Astrocyte of the hippocampus (primary cell): ENCODE measurements around the gene MEX3A.
"Not testable (repeated sequence)": the region's sequence is repeated elsewhere in the genome, so short reads cannot be mapped to it uniquely, and the experiment has no call there.

ENCODE experiments used
- DNase-seq: peaks from one replicate; pipeline ENCODE4 v3.0.0; 2011; ENCODE audit warnings: low read depth, low spot score

The MEX3A gene

DNA sequence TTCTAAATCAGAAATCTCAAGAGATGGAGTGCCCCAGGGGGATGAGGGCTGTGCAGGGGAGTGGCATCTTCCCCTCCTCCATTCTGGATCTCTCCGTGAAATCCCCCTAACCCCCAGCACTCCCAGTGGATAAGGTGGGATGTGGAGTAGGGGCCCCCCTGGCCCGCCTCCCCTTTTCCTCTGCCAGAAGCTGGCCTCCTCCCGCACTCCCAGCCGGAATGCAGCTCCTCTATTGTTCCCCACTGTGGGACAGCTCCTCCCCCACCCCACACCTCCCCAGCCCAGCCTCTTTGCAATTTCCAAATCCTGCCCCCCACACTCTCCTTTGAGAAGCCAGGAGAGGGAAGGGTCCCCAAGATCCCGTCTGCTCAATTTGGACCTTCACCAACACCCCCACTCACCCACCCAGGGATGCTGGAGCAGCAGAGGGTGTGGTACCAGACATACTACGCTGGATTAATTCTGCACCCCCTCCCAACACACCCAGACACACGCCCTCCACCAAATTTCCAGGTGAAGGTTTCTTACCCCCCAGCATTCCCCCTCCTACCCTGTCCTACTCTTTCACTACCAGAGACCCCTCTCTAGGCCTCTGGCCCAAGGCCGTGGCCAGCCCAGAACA lies 1.9 kb downstream of the MEX3A start:
- DNase-seq = no peak

DNA sequence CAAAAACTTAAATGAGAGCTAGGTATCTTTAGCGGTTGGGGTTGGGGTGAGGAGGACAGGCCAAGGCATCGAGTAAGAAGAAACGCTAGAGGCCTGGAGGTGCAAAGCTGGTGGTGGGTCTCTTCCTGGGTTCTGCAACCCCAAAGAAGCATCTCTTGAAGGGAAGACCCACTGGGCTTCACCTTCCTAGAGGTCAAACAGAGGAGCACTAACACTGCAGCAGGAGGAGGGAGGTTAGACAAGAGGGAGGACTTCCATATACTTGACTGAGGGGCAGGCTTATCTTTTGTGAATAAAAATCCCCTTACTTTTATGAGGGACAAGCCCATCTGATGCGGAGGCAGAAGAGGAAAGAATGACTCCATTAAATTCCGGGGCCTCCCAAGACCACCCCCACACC lies 2.5 kb downstream of the MEX3A start:
- DNase-seq = no peak

DNA sequence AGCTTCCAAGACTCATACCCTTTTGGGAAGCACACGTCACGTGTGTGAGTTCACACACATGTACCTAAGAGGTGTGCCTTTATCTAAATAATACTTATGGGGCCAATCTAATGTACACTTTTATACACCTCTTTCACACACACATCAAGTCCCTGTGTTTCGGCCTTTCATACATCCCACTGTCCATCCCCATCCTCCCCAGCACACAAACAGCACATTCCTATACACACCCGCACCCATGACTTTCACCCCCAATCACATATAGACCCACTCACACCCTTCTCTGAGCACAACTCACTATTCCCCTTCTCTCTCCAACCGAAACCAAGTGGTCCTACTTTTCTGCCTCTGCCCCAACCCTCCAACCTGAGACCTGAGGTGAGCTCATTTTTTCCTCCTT lies 3.5 kb downstream of the MEX3A start:
- DNase-seq = no peak

DNA sequence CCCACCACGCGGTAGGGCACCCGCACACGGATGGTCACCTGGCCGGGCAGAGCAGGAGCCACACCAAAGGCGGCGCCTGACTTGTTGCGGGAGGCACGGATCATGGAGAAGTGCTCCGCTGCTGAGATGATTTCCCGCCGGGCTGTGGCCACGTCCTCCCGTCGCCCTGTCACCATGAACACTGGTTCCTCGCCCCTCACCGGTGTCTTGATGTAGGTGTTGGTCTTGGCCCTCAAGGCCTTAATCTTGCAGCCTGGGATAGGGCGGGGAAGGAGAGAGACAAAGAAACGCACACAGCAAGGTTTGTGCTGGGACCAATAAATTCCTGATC lies 4.9 kb downstream of the MEX3A start:
- no peak for DNase-seq

DNA sequence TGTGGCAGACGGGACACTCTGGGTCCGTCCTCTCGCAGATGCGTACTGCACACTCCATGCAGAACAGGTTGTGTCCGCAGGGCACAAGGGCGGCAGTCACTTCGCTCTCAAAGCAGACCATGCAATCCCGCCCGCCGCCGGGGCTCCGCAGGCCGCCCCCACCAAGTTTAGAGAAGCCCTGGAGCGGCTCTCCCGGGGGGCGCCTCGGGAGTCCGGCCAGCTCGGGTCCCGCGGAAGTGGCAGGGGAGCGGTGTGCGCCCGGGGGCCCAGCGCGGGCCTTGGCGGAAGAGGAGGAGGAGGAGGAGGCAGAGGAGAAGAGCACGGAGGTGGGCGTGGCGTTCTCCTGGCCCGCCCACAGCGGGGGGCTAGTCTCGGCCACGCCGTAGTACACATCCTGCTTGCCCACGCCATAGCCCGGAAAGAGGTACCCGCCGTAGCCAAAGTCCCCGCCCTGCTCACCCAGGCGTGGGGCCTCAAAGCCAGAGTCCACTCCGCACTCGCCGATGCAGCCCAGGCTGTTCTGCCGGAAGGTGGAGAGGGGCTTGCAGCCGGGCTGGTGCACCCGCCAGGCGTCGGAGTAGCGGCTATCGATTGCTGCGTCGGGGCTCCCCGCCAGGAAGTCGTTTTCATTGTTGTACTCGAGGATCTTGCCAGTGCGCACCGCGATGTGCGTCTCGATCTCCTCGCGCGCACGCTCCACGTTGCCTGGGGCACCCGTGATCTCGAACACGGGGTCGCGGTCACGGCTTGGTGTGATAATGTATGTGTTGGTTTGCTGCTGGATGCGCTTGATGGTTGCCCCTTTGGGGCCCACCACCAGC lies 5.4 kb downstream of the MEX3A start:
- DNase-seq = no peak

DNA sequence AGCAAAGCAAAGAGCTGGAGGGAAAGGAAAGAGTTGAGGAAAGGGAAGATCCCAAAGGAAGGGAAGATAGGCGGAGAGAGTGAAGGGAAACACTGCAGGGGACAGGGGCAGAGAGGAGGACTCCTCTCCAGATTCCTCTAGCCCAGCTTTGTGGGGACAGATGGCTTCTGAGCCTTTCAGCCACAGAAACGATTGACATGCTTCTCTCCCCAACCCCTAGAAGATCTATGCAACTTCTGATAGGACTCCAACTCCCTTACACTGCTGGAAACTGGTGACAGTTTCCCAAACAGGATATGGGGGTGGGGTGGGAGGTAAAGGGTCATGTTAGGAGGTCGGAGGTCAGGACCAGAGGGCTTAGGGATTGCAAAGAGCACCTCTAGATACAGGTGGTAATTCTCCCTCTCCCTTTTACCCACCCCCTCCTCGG lies 6.5 kb downstream of the MEX3A start:
- DNase-seq = no peak

DNA sequence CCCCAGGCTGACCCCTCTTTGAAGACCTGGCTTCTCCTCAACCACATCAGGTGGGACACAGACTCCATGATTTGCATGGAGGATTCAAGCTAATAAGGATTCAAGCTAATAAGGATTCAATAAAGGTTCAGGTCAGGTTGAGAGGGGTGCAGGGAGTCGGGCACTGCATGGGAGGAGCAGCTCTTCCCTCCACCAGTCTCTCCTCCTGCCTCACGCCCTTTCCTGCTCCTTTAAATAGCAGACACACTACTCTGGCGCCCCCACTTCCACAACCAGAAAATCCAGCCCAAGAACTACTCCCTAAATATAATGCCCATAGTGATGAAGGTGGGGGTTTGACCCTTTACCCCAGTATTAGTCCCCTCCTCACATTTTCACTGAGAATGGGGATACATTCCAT lies 7.1 kb downstream of the MEX3A start:
- no peak for DNase-seq

DNA sequence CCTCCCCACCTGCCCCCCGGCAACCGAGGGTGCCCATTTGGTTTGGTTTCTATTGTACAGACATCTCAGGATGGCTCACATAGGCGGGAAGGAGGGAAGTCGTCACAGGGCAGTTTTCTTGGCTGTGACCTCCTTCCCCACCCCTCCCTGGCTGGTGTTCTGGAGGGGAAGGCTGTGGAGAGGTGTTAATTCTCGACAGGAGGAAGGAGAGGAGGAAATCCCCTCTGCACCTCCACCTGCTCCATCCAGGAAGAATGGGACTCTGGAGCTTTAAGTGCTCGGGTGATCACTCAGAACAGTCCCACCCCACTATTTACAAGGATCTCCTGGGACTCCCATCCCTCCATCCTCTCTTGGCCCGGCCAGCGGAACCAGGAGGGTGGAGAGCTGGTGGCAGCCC lies 7.6 kb downstream of the MEX3A start:
- no peak for DNase-seq

DNA sequence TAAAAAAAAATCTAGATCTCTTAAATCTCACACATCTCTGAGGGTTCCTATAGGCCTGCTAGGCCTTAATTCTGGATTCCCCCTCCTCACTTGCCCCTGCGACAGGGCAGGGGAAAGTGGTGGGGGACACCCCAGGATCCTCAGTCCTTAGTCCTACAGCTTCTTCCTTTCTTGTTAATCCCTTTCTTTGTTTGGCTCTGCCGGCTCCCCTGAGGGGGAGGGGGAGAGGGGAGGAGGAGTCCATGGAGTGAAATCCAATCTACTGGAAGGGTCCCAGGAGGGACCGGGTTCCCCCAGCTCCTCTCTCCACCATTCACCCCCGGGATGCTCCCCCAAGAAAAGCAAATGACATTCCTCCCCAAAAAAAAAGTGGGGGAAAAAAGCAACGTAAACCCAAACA lies 8.5 kb downstream of the MEX3A start:
- no peak for DNase-seq

DNA sequence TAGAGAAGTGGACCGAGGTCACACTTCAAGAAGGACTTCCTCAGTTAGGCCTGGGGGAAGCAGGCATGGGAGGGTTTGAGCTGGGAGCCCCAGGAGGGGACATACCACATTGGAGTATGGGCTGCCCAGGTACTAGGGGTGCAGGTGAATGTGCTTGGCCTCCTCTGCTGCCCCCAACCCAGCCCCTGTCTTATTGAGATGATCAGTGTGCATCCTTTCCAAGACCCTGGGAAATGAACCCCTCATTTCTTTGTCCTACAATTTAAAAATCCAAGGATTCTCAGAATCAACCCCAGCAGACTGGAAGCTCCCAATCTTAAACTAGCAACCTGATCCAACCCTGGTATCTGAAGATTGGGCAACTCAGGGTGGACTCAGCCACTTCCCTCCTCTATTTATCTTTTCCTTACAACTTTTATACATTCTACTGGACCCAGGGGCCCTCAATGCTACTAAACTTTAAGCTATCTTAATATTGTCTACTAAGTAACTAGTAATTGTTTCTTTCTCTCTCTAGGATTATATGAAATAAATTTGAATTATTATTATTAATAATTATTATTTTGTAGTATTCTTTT lies 9.1 kb downstream of the MEX3A start:
- no peak for DNase-seq

DNA sequence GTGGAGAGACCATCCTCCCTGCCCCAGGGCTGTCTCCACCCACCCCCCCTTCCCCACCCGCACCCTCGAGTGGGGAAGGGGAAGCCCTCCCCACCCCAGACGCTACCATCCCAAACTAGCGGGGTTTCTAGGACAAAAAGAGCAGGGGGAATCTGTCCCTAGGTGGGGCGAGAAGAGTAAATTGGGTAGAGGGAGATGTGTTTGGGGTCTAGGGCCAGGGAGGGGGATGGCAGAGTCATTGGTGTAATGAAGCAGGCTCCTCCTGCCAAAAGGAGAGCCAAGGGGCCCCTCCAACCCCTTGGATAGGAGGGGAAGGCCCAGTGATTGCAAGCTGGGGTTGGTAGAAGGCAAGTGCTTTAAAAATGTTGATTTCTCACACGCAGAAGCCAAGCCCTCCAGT lies 10.0 kb downstream of the MEX3A start:
- no peak for DNase-seq

DNA sequence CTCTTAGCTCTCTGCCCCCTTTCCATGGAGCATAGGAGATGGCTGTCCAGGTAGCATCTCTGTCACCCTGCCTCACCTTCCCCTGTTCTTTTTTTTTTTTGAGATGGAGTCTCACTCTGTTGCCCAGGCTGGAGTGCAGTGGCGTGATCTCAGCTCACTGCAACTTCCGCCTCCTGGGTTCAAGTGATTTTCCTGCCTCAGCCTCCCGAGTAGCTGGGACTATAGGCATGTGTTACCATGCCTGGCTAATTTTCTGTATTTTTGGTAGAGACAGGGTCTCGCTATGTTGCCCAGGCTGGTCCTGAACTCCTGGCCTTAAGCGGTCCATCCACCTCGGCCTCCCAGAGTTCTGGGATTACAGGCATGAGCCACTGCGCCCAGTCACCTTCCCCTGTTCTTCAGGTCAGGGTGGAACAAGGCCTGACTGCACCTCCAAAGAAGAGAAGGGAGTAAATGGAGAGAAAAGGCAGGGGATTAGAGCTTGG lies 10.9 kb downstream of the MEX3A start:
- DNase-seq = not testable (repeated sequence)

DNA sequence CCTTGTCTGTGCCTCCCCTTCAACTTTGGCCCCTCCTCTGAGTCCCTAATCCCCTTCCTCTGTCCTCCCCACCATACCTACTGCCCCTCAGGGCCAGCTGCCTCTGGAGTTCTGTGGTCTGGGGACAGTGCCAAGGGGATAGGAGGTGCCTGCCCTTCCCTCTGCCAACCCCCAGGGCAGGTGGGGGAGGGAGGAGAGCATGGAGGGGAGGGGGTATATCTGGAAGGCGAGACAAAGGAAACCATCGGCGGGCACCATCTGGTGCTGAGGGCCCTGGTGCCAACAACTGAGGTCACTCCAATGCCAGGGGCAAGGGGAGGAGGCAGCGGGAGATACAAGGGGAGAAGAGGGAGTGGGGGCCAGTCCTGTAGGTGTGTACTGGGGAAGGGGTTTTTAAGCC lies 11.7 kb downstream of the MEX3A start:
- no peak for DNase-seq

DNA sequence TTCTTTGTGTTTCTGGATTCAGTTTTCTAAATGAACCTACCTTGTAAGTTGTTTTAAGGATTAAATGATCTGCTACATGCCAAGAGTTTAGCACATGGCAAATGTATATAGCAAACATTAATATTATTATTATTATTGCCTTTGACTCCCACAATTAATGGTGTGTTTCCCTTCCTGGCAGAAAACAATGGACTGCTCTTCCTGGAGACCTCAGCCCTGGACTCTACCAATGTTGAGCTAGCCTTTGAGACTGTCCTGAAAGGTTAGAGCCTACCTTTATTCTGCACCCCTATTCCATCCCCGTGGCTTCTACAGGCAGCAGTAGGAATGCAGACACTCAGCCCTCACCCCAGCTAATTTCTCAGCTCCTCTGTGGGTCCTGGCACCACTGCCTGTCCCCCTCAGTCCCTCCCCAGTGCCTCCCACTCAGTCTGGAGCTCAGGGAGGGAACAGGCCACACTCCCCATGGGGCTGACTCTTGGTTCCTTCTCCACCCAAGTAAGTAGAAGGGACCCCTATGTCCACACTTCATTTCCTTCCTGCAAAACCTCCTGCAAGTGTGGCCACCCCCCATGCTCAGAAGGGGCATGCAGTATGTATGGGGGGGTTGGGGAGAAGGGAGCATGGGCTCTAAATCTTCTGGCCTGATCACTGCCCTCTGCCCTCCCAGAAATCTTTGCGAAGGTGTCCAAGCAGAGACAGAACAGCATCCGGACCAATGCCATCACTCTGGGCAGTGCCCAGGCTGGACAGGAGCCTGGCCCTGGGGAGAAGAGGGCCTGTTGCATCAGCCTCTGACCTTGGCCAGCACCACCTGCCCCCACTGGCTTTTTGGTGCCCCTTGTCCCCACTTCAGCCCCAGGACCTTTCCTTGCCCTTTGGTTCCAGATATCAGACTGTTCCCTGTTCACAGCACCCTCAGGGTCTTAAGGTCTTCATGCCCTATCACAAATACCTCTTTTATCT lies 12.5 kb downstream of the MEX3A start:
- DNase-seq = no peak

DNA sequence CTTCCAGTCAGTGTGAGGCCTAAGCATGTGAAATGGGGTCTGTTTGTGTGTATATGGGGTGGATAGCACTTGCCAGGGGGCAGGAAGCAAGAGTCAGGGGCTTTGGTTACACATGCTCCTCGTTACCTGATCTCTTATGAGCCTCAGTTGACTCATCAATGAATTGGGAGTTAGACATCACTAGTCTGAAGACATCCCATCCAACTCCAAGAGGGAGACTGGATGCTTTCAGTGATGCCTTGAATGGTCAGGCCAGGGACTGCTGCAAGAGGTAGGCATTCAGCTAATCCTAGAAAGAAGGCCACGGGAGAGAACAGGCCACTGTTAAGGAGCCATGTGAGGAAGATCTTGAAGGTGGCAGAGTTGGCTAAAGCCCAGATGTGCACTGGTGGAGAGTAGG lies 15.0 kb downstream of the MEX3A start:
- no peak for DNase-seq

DNA sequence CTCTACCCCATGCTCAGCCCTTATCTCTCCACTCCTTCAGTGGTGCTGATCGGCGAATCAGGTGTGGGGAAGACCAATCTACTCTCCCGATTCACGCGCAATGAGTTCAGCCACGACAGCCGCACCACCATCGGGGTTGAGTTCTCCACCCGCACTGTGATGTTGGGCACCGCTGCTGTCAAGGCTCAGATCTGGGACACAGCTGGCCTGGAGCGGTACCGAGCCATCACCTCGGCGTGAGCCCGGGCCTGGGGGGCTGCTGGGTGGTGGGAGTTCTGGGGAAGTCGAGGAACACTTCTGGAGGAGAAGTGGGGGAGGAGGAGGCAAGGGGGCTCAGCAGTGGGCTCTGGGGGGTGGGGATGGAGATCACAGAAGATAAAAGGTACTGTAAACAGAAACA lies 16.4 kb downstream of the MEX3A start:
- DNase-seq = no peak

DNA sequence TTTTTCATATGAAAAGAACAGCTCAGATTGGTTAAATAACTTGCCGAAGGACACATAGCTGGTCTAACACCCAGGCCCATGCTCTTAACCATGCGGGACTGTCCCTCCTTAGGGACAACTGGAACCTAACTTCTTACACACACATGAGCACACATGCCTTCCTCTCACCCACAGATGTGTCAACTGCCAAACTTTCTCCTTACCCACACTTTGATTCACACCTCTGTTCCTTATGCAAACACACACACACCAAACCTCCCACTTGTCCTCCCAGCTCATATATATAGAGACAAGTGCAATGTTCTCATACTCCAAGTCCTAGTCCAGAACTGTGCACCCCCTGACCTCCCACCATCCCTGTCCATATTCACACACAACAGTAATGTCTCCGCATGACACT lies 17.1 kb downstream of the MEX3A start:
- DNase-seq = no peak

DNA sequence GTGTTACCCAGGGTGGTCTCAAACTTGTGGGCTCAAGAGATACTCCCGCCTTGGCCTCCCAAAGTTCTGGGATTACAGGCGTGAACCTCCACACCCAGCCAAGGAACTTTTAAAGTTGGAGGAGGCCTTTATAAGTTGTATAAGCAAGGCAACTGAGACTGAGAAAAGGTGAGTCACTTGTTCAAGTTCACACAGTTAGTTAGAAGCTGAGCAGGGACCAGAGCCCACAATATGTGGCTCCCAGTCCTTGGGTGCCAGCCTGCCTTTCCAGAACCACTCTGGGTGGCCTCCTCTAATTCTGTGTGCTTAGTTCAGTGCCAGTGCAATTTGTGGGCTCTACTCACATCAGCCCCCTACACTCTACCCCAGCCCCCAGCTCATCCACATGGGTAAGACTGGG lies 17.6 kb downstream of the MEX3A start:
- no peak for DNase-seq

DNA sequence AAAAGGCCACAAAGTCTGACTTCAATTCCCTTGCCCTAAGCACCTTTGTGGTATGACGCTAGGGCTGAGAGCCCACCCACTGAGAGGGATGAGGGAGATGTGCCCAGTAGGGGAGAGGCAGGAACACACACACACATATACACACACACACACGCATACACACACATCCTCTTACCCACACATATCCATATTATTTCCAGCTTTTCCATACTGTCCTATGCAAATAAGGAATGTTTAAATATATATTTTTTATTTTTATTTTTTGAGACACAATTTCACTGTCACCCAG lies 18.3 kb downstream of the MEX3A start:
- no peak for DNase-seq

DNA sequence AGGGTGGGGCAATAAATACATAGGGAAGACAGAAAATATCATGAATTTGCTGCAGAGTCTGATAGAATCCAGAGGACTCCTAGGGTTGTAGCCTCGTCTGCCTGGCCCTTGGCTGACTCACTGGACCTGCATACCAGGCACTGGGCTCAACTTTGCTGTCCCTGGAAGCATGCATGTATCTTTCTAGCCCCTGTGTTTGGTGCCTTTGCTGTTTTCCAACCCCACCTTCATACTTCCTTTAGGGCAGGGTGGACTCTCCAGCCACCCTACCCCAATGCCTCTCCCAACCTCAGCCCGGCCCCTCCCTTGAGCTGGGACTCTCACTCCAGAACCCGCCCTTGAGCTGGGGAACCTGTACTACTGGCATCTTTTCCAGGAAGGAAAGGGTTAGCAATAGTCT lies 20.1 kb downstream of the MEX3A start:
- DNase-seq = no peak

DNA sequence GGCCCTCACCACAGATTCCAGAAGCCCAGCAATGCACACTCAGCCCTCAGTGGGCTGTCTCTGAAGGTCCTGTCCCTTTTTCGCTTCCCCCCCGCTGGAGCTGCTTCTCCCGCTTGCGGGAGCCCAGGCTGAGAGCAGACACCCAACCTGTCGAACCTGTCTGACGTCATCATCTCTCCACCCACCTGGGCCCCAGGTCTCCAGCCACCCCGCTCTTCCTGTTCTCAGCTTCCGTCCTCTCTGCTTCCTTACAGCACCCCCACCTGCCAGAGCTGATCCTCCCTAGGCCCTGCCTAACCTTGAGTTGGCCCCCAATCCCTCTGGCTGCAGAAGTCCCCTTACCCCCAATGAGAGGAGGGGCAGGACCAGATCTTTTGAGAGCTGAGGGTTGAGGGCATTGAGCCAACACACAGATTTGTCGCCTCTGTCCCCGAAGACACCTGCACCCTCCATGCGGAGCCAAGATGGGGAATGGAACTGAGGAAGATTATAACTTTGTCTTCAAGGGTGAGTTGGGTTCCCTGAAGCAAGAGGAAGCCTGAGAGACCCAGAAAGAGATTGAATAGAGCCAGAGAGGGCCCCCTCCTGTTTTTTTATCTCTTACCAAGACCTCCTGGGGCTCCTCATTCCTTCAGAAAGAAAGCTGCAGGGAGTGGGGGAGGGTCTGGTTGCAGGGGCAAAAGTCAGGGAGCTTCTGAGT lies 21.2 kb downstream of the MEX3A start, which contains the start of gene RAB25:
Gene RAB25 (plus strand): TSS at position 224 of the 700 bp plus-strand sequence. CDS start 241 bp downstream, at position 465.
- DNase-seq = no peak
